T-helper 1 cell treated with Interleukin-12 subunit alpha and Interleukin-12 subunit beta and Interleukin-4 antibody, amounts not matched to agents 30 ng/mL and 1 ng/mL, for 36 hours (primary cell): ENCODE results near the gene CHRNA4. TPM values are rescaled to one million over a fixed set of nuclear protein-coding genes. Genes with fewer than 3 reads are reported as not detected.

ENCODE experiments used
- intact Hi-C: fragments of 100-400 bp; cut with micrococcal nuclease; formaldehyde crosslinking; loops from one replicate; pipeline ENCODE4 v1.15.1; 2024
- total RNA-seq: library from RNA; stranded (reverse); gene quantifications from 2 replicates; pipeline ENCODE4 v1.2.3, GENCODE V29; 2022

CHRNA4 gene
- not detected in 2 replicates for total RNA-seq

DNA sequence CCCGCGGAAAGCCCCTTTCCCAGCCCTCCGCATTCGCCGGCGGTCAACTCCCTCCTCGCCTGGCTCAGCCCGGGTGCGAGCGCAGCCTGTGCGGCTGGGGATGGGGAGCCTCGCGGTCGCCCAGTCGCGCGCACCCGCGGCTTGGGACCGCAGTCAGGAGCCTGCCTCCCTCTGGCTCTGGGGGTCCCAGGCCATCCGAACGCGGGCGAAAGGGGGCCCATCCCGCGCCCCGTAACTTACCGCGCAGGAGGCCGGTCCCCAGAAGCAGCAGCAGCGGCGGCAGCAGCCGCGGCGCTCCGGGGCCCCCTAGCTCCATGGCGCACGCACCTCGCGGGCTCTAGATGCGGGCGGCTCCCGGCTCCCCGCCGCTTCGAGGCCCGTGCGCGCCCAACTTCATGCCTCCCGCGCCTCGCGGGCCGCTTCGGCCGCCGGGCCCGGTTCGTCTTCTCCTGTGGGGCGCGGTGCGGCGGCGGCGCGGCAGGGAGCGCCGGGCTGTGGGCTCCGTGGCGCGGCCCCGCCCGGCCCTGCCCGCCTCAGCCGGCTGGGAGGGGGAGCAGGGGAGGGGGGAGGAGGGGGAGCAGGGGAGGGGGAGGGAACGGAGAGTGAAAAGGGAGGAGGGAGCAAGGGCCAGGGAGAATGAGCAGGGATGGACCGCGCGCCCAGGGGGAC is at the start of gene CHRNA4:
Gene CHRNA4, minus strand, starts transcription at position 500 of the 669 bp plus-strand sequence. Its CDS starts 184 bp downstream, at position 316.
- intact Hi-C loops: no loop called here

DNA sequence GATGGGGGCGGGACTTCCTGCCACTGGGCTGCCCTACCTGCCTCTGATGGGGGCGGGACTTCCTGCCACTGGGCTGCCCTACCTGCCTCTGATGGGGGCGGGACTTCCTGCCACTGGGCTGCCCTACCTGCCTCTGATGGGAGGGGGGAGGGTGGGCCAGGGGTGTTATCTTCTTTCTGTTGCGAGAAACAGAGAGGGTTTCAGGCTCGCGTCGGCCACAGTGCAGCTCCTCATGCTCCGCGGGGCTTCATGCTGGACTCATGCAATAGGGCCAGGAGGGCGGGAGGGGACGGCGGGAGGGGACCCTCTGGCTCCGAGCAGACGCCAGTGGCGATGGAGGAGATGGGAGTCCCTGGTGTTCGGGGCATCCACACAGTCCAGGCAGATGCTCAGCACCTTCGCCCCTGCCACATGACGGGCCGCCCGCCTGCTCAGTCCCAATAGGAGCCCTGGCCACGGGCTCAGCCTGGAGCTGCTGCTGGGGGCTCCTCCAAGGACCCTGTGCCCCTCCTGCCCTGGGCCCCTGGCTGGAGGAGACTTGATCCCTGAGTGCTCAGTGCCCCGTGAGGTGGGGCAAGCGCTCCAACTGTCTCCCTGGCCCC is 48.8 kb upstream of the CHRNA4 start:
- intact Hi-C loops: no loop called here

DNA sequence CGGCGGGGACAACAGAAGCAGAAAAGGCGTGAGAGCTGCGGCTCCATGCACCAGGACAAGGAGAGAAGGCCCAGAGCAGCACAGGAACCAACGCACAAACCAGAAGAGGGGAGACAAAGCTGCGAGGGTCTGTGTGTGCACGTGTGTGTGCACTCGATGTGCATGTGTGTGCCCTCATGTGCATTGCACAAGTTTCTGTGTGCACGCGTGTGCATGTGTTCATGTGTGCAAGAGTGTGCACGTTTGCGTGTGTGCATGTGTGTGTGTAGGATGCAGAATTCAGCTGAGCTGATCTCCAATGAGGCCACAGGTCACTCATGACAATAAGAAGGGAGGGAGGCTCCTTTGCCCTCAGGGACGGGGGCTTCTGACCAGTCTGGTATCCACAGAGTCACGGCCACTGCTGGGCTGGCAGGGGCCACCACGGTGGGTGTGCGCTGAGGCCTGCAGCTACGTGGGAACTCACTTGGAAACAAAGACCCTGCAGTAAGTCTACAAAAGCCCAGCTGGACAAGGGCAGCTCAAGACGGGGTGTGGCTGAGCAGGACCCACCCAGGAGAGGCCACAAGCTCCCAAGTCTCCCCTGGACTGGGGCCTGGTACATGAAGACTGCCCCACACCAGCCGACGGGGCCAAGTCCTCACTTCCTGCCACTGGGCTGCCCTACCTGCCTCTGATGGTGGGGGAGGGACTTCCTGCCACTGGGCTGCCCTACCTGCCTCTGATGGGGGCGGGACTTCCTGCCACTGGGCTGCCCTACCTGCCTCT is 48.1 kb upstream of the CHRNA4 start:
- intact Hi-C loops: no loop called here

DNA sequence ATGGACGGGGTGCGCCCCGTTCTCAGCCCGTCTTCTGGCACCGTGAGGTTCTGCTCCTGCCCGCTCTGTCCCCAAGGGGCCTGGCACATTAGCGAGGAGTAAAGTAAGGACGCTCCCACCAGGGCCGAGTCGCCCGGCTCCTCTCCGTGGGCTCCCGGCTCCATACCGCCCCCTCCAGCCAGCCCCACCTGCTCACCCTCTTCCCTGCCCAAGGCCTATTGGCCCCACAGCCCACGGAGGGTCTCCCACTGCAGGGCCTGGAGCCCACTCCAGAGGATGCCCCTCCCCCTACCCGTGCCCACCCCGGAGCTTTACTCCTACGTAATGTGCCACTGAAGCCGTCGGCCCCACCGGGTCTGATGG is 47.5 kb upstream of the CHRNA4 start:
- intact Hi-C loops: no loop called here

DNA sequence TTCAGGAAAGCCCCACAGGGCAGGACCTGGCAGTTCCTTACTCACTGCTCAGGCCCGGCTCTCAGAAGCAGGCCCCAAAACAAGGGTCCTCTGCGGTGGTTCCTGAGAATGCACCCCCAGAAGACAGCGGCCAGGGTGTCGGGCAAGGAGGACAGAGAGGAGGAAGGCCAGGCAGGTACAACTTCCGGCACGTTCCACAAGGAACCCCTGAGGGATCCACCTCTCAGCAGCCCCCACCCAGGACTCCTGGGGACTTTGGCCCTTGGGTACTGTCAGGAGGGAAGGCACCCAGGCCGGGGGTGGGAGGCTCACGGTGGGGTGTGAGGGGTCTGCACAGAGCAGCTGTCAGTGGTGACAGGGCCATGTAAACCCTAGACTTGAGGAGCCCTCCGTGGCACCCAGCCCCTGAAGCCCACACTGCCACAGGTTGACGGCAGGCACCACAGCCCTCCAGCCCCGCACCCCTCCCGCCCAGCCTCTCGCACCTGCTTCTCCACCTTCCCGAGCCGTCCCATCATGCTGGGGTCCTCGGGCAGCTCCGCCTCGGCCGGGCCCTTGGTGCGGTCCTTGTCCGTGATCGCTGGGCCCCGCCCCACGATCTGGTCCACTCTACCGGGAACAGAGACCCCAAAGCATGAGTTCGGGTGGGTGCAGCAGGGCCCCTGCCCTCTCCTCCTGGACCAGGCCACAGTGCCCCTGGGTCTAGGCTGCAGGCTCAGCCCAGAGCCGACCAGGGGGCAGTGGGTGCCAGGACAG is 47.0 kb upstream of the CHRNA4 start:
- intact Hi-C loops: no loop called here

DNA sequence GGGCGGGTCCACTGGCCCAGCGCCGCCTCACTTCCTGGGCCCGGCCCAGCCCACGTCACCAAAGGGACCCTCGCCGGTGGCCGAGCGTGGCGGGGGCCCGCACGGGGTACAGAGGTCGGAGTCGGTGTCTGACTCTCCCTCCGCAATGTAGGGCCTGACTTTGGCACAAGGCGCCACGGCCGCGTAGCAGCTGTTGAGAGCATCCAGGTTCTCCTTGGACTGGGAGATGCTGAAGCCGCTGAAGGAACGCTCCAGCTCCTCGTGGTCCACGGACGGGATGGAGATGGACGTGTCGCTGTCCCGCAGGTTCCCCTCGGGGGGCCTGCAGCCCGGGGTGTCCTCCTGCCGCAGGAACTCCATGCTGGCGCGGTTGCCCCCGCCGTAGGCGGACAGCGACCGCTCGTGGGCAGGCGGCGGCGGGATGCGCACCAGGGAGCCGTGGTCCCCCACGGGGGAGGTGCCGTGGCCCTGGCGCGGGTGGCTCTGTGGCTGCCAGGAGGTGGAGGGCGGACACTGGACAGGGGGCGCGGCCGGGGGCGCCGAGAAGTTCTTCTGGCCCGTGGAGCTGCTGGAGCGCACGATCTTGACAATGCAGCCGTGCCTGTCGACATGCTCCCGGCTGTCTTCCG is 45.6 kb upstream of the CHRNA4 start:
- intact Hi-C loops: no loop called here

DNA sequence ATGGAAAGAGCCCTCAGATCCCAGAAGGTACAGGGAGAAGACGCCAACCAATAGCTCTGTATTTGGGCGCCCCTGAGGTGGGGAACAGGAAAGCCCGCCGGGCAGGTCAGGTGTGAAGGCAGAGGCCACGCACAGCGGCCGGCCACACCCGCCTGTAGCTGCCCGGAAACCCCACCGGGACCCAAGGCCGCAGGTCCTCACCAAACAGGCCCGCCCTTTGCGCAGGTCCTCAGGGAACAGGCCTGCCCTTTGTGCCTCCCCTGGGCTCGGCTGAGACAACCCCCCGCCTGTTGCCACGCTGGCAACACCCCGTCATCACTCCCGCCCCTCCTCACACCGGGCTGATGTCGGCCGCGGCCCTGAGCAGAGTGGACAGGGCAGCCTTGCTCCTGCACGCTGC is 44.9 kb upstream of the CHRNA4 start:
- intact Hi-C loops: no loop called here

DNA sequence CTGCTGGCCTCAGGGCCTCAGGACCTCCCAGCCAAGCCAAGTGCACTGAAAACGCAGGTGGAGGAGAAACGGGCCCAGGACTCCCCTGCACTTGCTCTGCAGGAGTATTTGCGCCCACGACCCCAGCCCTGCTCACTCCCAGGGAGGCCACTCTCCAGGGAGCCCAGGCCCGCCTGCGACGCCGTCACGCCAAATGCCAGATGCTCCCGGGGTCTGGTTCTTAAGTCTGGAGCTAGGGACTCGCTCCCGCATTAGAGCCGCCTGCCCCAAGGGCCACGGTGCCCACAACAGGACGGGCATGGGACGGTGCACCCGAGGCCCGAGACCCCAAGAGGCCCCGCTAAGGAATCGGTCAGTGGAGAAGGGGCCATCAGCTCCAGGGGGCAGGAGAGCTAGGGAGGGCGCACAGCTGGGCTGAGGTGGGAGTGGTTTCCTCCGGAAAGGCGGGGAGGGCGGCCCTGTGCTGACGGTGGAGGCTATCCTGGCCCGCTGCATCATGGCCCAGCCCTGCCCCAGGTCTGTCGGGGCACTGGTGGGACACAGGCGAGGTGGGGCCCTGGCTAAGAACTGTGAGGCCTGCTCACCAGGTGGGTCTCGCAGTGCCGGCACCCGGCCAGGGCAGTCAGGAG is 44.1 kb upstream of the CHRNA4 start:
- intact Hi-C loops: no loop called here

DNA sequence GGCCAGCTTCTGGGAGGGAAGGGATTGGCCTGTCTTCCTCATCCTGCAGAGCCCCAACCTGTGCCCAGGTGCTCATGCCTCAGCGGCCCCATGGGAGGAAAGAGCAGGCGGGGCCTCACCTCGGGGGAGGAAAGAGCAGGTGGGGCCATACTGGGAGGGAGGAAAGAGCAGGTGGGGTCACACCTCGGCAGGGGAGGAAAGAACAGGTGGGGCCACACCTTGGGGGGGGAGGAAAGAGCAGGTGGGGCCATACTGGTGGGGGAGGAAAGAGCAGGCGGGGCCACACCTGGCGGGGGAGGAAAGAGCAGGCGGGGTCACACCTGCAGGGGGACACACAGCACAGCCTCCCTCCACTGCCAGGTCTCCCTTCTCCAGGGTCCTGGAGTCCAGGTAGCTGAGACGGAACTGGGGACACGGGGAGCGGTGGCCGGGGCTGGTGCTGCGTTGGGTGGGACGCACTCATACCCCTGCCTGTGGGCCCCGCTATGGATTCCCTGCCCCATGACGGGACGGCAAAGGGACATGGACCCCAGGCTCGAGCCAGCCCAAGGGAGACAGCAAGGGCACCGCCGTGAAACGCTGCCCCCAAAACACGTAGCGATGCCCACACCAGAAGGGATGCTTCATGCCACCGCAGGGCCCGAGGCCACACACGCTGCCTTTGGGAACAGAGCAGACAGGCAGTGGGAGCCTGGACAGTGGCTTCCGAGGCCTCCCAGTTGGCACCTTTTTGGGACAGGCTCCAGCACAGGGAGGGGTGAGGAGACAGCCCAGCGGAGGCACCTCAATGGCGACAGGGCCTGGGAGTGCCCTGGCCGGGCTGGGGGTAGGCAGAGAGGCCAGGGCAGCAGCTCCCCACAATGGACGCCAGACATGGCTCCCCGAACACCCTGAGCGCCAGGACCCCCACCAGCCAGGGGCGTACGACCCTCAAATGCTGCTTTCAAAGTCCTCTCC is 43.3 kb upstream of the CHRNA4 start:
- intact Hi-C loops: no loop called here

DNA sequence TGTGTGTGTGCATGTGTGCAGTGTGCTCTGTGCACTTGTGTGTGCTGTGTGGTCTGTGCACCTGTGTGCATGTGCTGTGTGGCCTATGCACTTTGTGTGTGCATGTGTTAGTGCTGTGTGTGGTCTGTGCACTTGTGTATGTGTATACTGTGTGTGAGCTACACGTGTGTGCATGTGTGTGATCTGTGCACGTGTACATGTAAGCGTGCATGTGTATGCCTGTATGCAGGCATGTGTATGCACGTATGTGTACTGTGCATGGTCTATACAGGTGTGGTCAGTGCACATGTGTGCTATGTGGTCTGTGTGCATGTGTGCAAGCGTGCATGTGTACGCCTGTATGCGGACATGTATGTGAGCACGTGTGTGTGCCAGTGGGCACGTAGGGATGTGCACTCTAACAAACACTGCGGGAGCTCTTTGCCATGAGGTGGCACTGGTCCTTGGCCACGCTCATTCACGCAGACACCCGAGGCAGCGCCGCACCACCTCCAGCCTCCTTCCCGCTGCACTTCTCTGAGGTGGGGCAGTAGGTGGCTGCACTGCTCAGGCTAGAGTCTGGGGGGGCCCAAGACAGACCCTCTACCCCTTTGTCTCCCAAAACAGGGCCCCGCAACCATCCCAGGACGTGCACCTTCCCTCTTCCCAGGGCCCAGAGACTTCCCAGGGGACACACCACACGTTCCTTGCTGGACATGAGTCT is 42.4 kb upstream of the CHRNA4 start:
- intact Hi-C loops: no loop called here

DNA sequence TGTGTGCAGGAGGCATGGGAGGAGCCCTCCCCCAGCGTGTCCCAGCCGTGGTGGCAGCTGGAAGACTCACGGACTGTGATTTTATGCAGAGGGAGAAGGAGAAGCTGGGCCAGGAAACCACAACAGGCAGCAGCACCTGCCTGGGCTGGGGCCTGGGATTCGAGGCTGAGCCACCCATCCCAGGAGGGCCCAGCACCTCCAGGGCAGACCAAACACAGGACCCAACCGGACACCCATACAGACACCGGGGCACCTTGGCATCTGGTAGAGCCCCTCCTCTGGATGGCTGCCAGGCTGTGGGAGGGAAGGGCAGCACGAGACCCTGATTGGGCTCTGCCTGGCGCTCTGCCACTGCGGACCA is 41.7 kb upstream of the CHRNA4 start:
- intact Hi-C loops: no loop called here

DNA sequence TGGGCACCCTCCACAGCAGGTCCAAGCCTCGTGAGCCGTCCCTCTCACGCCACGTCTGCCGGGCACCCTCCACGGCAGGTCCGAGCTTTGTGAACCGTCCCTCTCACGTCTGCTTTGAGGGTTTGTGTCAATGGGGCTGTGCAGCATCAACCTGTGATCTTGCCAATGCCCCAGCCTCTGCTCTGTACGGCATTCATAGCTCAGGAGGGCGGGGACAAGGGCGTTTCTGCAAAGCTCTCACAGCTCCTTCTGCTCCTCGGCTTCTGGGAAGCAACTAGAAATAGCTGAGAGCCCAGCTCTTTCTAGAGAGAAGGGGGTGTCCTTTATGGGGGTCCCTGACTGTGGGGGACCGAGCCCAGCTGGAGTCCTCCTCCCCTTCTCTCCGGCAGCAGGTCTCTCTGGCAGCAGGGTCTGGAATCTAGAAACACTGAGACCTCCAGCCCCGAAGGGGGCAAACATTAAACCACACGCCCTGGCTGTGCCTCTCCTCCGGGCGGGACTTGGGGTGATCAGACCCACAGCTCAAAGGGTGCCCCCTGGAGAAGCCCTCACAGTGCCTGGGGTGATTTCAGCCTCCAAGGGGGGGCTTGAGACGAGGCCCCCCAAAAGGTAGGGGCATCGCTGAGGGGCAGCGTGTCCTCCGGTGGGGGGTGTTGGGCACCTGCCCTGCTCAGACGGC is 41.2 kb upstream of the CHRNA4 start:
- intact Hi-C loops: no loop called here

DNA sequence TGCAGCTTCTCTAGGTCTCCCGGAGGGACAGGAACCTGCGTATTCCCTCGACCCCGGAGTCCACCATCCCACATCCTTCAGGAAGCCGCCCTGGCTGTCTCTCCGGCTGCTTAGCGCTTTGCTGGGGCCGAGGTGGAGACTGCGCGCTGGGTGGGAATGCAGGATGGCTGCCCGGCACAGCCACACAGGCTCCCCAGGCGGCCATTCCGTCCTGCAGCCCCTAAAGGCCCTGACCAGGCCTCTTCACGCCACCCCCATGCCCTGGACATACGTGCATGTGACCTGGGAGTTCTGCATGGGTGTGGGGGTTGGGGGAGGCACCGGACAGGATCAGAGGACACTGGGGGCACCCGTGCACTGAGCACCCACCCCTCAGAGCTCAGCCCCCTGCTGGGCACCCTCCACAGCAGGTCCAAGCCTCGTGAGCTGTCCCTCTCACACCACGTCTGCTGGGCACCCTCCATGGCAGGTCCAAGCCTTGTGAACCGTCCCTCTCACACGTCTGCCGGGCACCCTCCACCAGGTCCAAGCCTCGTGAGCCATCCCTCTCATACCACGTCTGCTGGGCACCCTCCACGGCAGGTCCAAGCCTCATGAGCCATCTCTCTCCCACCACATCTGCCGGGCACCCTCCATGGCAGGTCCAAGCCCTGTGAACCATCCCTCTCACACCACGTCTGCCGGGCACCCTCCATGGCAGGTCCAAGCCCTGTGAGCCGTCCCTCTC is 40.4 kb upstream of the CHRNA4 start:
- intact Hi-C loops: no loop called here

DNA sequence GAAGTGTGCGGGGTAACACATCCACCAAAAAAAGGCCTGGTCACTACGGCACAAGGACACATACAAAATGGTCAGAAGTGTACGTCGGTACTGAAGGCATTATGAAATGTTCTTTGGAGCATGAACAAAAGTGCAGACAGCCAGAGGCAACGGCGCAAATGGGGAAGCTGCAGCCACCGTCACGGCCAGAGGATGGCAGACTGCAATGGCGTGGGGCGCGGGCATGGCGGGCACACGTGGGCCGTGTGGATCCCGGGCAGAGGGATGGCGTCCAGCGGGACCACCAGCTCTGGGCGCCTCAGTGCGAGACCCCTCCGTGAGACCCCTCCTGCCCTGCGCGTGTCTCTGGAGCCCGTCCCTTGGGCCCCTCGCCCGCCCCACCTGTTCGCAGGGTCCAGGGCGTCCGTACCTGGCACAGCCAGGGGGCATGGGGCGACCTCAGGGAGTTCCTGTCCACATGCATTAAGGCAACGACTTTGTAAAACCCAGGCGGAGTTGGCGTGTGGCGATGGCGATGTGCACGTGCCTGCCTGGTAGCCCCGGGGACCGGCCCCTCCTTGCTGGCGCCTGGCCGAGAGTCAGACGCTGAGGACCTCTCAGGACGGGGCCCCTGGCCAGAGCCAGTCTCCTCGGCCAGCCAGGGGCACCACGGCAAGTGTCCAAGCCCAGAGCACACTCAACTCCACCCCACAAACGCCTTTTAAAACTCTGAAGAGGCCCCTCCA is 39.5 kb upstream of the CHRNA4 start:
- intact Hi-C loops: no loop called here

DNA sequence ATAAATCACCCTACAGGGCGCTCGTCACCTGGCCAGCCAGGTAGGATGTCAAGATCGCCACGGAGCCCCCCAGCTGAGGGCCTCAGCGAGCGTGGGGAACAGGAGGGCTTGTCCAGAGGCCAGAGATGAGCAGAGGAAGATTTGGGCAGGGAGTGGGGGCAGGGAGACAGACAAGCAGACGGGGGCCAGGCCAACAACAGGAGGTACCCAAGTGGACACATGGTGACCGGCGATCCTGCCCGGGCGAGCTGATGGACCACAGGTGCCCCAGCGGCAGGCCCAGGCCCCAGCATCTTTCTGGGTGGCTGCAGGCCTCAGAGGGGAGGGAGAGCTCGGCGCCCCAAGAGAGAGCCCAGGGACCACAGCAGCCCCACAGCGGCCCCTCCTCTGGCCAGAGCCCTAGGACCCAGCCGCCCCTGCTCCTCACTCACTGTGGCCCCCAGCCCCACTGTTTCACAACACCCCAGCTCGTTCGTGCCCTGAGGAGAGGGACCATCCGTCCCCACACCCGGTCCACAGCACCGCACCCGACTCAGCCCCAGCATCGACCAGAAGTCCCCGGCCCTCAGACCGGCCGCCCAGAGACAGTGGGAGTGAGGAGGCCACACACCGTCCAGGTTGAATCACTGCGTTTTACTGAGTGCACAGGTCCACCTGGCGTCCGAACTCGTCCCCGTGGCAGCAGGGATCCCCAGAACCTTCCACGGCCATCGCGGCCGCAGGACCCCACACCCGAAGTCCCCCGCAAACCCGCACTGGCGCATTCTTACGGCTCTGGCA is 38.6 kb upstream of the CHRNA4 start:
- intact Hi-C loops: no loop called here

DNA sequence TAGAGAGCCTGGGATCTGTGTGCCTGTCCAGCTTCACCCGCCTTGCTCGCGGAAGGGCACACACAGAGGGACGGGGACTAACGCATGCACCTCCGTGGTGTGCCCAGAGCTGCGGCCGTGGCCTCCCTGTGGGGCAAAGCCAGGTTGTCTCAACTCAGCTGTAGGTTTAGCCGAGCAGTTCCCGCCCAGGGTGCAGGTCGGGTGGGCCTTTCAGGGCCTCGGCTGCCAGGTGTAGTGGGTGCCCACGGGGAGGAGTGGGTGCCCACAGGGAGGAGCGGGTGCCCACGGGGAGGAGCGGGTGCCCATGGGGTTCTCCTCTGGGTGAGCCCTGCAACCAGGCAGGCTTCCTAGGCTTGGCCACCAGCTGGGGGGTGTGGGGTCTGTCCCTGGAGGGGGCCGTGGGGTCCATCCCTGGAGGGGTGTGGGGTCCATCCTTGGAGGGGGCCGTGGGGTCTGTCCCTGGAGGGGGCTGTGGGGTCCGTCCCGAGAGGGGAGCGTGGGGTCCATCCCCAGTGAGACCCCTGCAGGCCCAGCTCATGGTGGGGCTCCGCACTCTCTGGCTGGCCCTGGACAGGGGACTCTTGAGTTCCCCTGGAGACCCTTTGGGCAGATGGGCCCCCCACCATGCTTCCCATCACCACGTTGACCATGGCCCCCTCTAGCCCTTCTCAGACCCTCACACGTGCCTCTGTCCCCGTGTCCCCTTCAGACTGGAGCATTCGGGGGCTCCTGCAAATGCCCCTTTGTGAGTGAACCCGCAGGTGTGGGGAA is 37.8 kb upstream of the CHRNA4 start:
- intact Hi-C loops: no loop called here
